ENCODE results near the gene ZFP28. TPM values are rescaled to one million over a fixed set of nuclear protein-coding genes. Genes with fewer than 3 reads are reported as not detected.

ZFP28 gene
- total and polyA plus RNA-seq, 12 donors, result 4.0 to 9.5 (median 7.5) TPM

DNA sequence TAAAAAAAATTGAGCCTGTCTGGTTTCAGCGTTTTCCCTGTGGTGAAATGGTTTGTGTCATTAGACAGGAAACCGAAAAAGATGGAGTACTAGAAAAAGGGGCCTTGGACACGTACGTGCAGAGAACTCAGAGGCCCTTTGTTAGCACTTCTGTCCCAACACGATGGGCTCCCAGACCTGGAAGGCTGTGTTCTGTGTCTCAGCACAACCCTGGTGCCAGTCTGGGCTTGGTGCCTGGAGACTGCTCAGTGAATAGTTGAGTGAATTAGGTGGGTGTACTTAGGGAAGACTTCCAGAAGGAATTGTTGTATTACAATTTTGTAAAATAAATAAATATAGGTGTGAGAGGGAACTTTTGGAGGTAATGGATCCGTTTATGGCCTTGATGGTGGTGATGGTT lies 65.1 kb downstream of the ZFP28 start:
- Histone ChIP-seq H3K9me3 (replicated peaks in 1 of 3) (peaks cover 0 to 2% (median 0%) of the 10 kb centered on the region in 3 donors), H3K27me3 (no peaks in the 10 kb centered on the region), H3K36me3 (replicated peaks in 1 of 2) (no peaks in the 10 kb centered on the region), H3K27ac (no peak overlapping the region), H3K4me1 (replicated peaks in 1 of 2) (no peaks in the 10 kb centered on the region), H3K4me3 (no peak overlapping the region)
- TF ChIP-seq POLR2A (IDR thresholded peaks at IDR 0.05) (no peak), CTCF (IDR thresholded peaks at IDR 0.05) (no peak)
- no peak for DNase-seq
- intact Hi-C loops (cut with DNase I), result no loop called here
- 79 to 88% (median 85%) methylated on average over 6 of the region's 6 CpGs for WGBS, 4 donors

Other genes starting within 250 kb of the ZFP28 start
- 10 to 100 TPM in 3 of 9 donors, 1 to 10 TPM in 6; 4.8 to 20.1 (median 8.1) TPM for gene ZSCAN5A, start 224.1 kb upstream of the ZFP28 start, total RNA-seq
- 10 to 100 TPM in 1 of 3 donors, 1 to 10 TPM in 2; 4.5 to 10.9 (median 8.2) TPM for gene ZSCAN5A, start 224.1 kb upstream of the ZFP28 start, polyA plus RNA-seq
- 1 to 10 TPM; 3.6 to 9.7 (median 6.0) TPM for gene ZNF582, start 145.4 kb upstream of the ZFP28 start, total RNA-seq
- gene ZNF582, start 145.4 kb upstream of the ZFP28 start, polyA plus RNA-seq, result 1 to 10 TPM; 7.6 to 8.8 (median 8.7) TPM
- 10 to 100 TPM in 1 of 9 donors, 1 to 10 TPM in 8; 4.0 to 11.0 (median 6.3) TPM for gene ZNF583, start 134.6 kb upstream of the ZFP28 start, total RNA-seq
- 10 to 100 TPM in 1 of 3 donors, 1 to 10 TPM in 2; 1.5 to 10.1 (median 2.7) TPM for gene ZNF583, start 134.6 kb upstream of the ZFP28 start, polyA plus RNA-seq
- gene ZNF667, start 61.6 kb upstream of the ZFP28 start, total RNA-seq, result 10 to 100 TPM in 2 of 9 donors, 1 to 10 TPM in 7; 1.6 to 12.6 (median 6.5) TPM
- gene ZNF667, start 61.6 kb upstream of the ZFP28 start, polyA plus RNA-seq, result 10 to 100 TPM in 2 of 3 donors, 1 to 10 TPM in 1; 8.8 to 18.0 (median 10.7) TPM
- gene ZNF471, start 31.1 kb upstream of the ZFP28 start, total RNA-seq, result 10 to 100 TPM in 3 of 9 donors, 1 to 10 TPM in 6; 2.9 to 16.0 (median 6.9) TPM
- gene ZNF471, start 31.1 kb upstream of the ZFP28 start, polyA plus RNA-seq, result 1 to 10 TPM; 4.3 to 9.7 (median 6.4) TPM
- 1 to 10 TPM; 1.4 to 7.5 (median 5.6) TPM for gene ZNF470, start 28.5 kb downstream of the ZFP28 start, total RNA-seq
- gene ZNF470, start 28.5 kb downstream of the ZFP28 start, polyA plus RNA-seq, result 10 to 100 TPM in 1 of 3 donors, 1 to 10 TPM in 2; 5.5 to 16.2 (median 7.4) TPM
- gene ZNF71, start 56.4 kb downstream of the ZFP28 start, total RNA-seq, result 1 to 10 TPM; 5.1 to 8.4 (median 5.8) TPM
- gene ZNF71, start 56.4 kb downstream of the ZFP28 start, polyA plus RNA-seq, result 1 to 10 TPM; 2.3 to 2.6 (median 2.4) TPM
- gene SMIM17, start 104.2 kb downstream of the ZFP28 start, total RNA-seq, result under 1 TPM in 4 of 9 donors, not detected in 5; 0.22 to 0.67 (median 0.37) TPM
- under 1 TPM in 2 of 3 donors, not detected in 1; 0.07 to 0.35 TPM for gene SMIM17, start 104.2 kb downstream of the ZFP28 start, polyA plus RNA-seq
- gene ZNF835, start 132.8 kb downstream of the ZFP28 start, total RNA-seq, result 10 to 100 TPM in 1 of 9 donors, 1 to 10 TPM in 8; 2.4 to 37.5 (median 5.1) TPM
- gene ZNF835, start 132.8 kb downstream of the ZFP28 start, polyA plus RNA-seq, result 1 to 10 TPM in 1 of 3 donors, under 1 TPM in 2; 0.30 to 1.0 (median 0.97) TPM